Measurements from ENCODE around the gene RPGR. TPM values are rescaled to one million over a fixed set of nuclear protein-coding genes. Genes with fewer than 3 reads are reported as not detected.
A peak's percentile ranks its signal among the peaks of the same experiment; 100 is the strongest.

RPGR gene
- total RNA-seq, 1 experiment from 2014 or later: 7.2 TPM

DNA sequence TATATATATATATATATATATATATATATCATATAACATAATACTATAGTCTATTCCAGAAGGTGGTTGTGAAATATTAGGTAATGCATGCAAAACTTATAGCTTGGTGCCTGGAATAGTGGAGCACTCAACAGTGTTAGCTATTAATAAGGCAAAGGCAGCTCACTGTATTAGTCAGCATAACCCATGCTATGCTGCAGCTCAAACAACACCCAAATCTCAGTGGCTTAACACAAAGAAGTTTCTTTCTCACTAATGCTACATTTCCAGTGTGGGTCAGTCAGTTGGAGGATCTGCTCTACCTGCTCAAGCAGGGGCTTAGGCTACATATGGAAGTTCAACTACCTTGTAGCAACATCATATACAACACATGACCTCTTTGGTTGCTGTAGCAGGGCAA lies 5.2 kb upstream of the RPGR start:
- no peak for DNase-seq (ENCODE audit: low read depth)

DNA sequence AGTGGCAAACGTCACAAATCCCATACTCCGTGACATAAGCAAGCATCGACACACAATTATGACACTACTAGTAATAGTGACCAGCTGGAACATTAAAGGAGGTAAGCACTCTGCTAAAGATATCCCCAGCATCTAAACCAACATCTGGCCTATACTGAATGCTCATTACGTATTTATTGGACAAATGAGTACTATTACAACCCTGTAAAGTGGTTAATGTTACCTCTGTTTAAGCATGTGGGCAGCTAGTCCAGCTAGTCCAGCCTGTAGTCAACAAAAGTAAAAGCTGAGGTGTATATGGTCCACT lies 419 bp upstream of the RPGR start:
- no peak for DNase-seq (ENCODE audit: low read depth)

DNA sequence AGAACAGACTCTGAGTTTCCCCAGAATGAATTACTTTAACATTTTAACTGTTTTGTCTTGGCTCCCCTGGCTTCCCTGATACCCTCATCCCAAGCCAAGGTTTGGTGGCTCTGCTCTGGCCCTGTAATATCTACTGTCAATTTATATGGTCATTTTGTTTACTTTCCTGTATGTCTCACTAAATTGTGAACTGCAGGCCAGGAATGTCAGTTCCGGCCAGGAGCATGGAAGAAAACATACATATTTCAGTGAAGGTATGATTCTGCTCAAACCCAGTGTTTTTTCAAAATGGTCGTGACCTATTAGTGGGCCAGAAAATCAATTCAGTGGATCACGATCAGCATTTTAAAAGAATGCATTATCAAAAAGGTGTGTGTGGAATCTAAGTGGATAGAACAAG lies 1.2 kb downstream of the RPGR start:
- no peak for DNase-seq (ENCODE audit: low read depth)

GRCh38 chrX:38320819-38321218 lies 6.5 kb downstream of the RPGR start:
- no peak for DNase-seq (ENCODE audit: low read depth)

- DNase-seq (ENCODE audit: low read depth): no peak
Measured at GRCh38 chrX:38318606-38319005, 8.7 kb downstream of the RPGR start.

GRCh38 chrX:38318196-38318595 lies 9.1 kb downstream of the RPGR start:
- no peak for DNase-seq (ENCODE audit: low read depth)

DNA sequence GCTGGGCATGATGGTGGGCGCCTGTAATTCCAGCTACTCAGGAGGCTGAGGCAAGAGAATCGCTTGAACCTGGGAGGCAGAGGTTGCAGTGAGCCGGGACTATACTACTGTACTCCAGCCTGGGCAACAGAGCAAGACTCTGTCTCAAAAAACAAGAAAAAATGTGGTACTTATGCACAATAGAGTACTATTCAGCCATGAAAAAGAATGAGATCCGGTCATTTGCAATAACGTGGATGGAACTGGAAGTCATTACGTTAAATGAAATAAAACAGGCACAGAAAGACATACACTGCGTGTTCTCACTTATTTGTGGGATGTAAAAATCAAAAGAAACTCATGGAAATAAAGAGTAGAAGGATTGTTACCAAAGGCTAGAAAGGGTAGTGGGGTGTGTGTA lies 12.1 kb downstream of the RPGR start:
- DNase-seq (ENCODE audit: low read depth): no peak

- DNase-seq (ENCODE audit: low read depth): peak; percentile 53
Measured at GRCh38 chrX:38313190-38313589, 14.1 kb downstream of the RPGR start.

- peak; percentile 94 for DNase-seq (ENCODE audit: low read depth)
Measured at GRCh38 chrX:38312436-38312835, 14.9 kb downstream of the RPGR start.

- no peak for DNase-seq (ENCODE audit: low read depth)
Measured at GRCh38 chrX:38311743-38312142, 15.6 kb downstream of the RPGR start.

- no peak for DNase-seq (ENCODE audit: low read depth)
Measured at GRCh38 chrX:38305971-38306370, 21.3 kb downstream of the RPGR start.

DNA sequence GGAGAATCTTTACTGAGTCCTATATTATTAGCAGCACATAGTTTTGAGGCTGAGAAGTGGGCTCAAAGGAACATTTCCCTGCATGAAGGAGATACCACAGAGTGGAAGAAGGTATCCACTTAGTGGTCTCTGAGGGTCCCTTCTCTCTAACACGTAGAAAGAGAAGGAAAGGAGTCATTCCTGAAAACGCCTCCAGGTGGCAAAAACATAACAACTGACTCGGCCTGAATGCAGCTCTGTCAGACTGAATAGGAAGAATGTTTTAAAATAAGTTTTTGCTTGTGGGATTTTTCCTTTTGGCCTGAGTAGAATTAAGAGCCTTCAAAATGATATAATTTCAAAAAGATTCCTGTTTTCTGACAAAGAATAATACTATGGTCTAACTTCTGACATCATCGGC lies 23.3 kb downstream of the RPGR start:
- DNase-seq (ENCODE audit: low read depth): peak; percentile 10

DNA sequence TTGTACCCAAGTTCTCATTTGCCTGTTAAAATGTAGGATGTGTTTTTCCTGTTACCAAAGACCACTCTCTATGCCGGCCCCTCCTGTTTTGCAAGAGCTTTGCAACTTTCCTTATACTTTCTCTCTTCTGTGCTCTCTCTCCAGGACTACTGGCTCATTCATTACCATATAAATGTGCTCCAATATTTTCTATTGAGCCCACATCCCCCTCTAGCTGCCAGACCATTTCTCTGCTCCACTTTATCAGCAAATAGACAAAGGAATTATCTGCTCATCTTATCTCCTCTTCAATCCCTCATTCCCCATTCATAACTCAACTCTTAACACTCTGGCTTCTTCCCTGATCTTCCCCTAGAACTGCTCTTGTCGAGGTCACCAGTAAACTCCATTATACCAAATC lies 33.6 kb downstream of the RPGR start:
- DNase-seq (ENCODE audit: low read depth): no peak

- no peak for DNase-seq (ENCODE audit: low read depth)
Measured at GRCh38 chrX:38287674-38288073, 39.6 kb downstream of the RPGR start.

DNA sequence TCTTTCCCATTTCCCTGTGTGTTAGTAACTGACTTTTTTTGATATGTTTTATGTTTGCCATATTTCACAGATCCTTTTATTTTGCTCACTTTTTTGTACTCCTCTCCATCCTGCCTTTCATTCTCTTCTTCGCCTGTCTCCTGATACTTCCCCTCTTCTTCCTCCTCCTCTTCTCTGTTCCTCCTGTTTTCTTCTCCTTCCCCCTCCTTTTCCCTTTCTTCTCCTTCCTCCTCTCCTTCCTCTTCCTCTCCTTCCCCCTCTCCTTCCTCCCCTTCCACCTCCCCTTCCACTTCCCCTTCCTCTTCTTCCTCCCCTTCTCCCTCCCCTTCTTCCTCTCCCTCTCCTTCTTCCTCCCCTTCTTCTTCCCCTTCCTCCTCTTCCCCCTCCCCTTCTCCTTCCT lies 41.7 kb downstream of the RPGR start:
- no peak for DNase-seq (ENCODE audit: low read depth)

DNA sequence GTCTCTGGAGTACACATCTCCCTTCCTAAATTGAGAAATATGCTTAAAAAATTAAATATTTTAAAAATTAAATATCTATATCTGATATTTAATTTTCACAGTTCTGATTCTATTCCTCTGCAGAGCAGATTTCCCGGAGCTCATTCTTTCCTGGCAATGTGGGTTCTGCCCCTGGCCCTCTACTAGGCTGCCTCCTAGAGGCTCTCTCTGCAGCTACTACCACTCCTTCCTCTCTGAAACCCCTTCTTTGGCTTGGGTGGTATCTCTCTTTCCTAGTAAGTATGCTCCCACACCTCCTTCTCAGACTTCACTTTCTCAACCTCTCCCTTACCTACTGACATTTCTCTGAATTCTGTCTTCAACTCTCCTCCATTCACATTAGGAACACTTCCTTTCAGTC lies 45.3 kb downstream of the RPGR start:
- peak; percentile 5 for DNase-seq (ENCODE audit: low read depth)

DNA sequence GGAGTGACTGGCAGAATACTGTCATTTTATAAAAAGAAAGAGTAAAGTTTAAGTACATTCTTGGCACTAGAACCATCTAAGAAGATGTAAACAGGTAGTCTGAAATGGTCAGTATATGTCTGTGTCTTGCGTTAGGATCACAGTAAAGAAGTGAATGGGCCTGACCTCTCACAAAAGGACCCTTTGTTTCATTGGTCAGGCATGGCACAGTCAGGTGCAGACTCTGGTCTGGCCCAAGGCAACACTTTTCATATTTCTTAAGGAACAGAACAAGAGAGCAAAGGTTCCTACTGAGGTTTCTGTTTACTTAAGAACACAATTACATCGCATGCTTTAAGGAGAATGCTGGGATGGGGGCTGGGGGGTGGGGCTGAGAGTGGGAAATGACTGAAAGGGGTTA lies 48.1 kb downstream of the RPGR start:
- DNase-seq (ENCODE audit: low read depth): no peak

- no peak for DNase-seq (ENCODE audit: low read depth)
Measured at GRCh38 chrX:38278682-38279081, 48.6 kb downstream of the RPGR start.

DNA sequence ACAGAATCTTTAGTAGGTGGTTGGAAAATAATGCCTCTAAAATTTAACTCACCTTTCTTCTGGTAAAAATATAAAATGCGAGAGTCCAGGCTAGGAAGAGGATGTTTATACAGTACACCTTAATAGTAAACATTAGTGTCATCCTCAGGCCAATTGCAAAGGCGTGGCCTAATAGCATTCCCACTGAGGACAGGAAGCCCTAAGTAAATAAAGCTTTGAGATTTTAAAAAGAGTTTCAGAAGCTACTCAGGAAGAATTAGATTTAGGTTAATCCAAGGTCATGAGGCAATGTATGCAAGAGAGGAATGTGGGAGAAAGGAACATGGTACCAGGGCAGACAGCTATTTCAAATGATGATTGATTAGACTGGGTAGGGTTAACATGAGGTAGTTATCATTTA lies 49.5 kb downstream of the RPGR start:
- no peak for DNase-seq (ENCODE audit: low read depth)

DNA sequence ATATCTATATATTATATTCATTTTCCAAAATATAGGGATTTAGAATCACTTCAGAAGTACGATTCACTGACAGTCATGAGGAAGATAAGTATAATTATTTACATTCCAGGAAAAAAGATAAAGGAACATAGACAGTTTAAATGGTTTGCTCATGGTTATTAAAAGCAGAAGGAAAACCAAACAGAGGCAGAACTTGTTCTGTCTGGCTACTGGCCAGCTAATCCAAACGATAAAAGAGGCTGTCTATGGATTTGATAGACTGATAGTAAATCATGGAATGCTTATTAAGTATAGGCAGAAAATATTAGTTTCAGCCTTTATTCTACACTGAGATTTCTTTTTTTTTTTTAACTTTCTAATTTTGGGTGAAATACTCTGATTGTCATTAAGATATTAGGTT lies 50.2 kb downstream of the RPGR start:
- DNase-seq (ENCODE audit: low read depth): no peak

DNA sequence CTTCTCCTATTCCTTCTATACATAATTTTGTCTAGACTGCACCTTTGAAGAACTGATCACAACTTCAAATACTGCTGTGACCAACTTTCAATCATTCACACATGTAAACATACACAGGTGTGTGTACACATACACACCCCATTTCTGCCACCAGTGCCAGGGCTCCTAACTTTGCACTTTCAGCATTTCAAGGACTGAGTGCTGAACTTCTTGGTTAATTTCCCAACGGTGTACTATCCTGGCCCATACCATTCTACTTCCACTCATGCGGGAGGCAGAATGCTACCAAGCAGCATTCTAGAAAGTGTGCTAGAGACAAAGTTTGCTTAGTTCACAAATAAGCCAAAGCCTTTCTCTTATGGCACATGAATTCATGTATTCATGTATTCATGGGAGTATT lies 51.2 kb downstream of the RPGR start:
- DNase-seq (ENCODE audit: low read depth): no peak

DNA sequence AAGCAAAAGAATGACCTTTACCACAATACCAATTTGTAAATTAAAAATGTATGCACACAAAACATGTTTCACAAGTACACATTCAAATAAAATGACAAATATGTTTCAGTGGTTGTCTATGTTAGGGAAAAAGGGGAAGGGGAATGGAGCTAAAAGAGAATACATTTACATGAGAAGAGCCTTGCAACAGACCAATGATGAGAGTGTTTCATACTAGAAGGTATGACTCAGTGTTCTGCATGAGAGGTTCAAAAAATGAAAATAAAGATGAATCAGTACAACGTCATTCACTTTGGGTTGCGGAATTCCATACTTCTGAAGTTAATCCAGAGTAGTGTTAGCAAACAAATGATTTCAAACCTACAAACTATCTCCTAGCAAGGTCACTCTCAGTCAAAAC lies 51.7 kb downstream of the RPGR start:
- peak; percentile 88 for DNase-seq (ENCODE audit: low read depth)

DNA sequence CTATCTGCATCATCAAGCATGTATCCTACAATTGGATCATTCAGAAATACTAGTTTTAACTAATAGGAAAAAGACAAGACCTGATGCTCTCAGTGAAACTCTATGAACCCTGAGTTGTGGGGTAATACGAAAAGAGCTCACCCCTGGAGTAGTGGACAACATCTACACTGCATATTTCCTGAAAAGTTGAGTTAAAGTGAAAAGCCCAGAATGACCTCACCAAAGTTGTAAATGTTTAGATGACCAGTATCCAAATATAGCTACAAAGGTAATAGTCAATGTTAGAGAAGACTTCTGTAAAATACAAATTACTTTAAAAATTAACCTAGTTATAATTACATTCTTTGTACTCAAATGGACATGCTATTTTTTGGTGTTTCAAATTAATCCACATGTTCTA lies 53.9 kb downstream of the RPGR start:
- DNase-seq (ENCODE audit: low read depth): no peak

GRCh38 chrX:38271154-38271716 lies 56.1 kb downstream of the RPGR start:
- no peak for DNase-seq (ENCODE audit: low read depth)
